Trophoblast cell (in vitro differentiated cells and primary cell): ENCODE data around the gene EPHB2.

Experiments
- DNase-seq, 2 donors: peaks; one replicate each; pipeline ENCODE4 v3.0.0-alpha.2; 2016
- H2AFZ ChIP-seq: 2 replicates; pipeline ENCODE4 v1.6.1; 2013; ENCODE audit warnings: low read length, moderate library complexity, mild to moderate bottlenecking; ENCODE audit not compliant: insufficient read depth, poor library complexity
- H2AK5ac ChIP-seq: 2 replicates; pipeline ENCODE4 v1.6.1; 2013; ENCODE audit warnings: mild to moderate bottlenecking, low read length
- H2BK120ac ChIP-seq: 2 replicates; pipeline ENCODE4 v1.6.1; 2013; ENCODE audit warnings: low read length, mild to moderate bottlenecking, moderate library complexity; ENCODE audit not compliant: insufficient read depth, poor library complexity
- H2BK12ac ChIP-seq: 2 replicates; pipeline ENCODE4 v1.6.1; 2013; ENCODE audit warnings: mild to moderate bottlenecking, low read length, moderate library complexity
- H2BK5ac ChIP-seq: 2 replicates; pipeline ENCODE4 v1.6.1; 2013; ENCODE audit warnings: low read length, low read depth, moderate library complexity, mild to moderate bottlenecking; ENCODE audit not compliant: poor library complexity
- H3K14ac ChIP-seq: 2 replicates; pipeline ENCODE4 v1.6.1; 2013; ENCODE audit warnings: mild to moderate bottlenecking, low read length
- H3K18ac ChIP-seq: 2 replicates; pipeline ENCODE4 v1.6.1; 2013; ENCODE audit warnings: mild to moderate bottlenecking, low read length
- H3K23ac ChIP-seq: 2 replicates; pipeline ENCODE4 v1.6.1; 2013; ENCODE audit warnings: low read length
- H3K27ac ChIP-seq: 2 replicates; pipeline ENCODE4 v1.5.1; 2013; ENCODE audit warnings: low read depth, mild to moderate bottlenecking, inconsistent platforms, low read length, moderate library complexity
- H3K27me3 ChIP-seq: 2 replicates; pipeline ENCODE4 v1.6.1; 2013; ENCODE audit warnings: inconsistent platforms, mild to moderate bottlenecking, low read length, moderate library complexity; ENCODE audit not compliant: insufficient read depth
- H3K36me3 ChIP-seq, 2 experiments: 1 replicate in 1 of 2; 2 replicates in 1 of 2; pipeline ENCODE4 v1.6.1; 2013; ENCODE audit warnings: low read length in 2 of 2, mild to moderate bottlenecking in 2 of 2, moderate library complexity in 1 of 2; ENCODE audit not compliant: insufficient read depth in 2 of 2, control insufficient read depth in 1 of 2
- H3K4ac ChIP-seq: 2 replicates; pipeline ENCODE4 v1.6.1; 2013; ENCODE audit warnings: low read depth, mild to moderate bottlenecking, low read length, moderate library complexity
- H3K4me1 ChIP-seq, 2 experiments: 1 replicate in 1 of 2; 2 replicates in 1 of 2; pipeline ENCODE4 v1.6.1; 2013; ENCODE audit warnings: low read length in 2 of 2, mild to moderate bottlenecking in 2 of 2, moderate library complexity in 1 of 2; ENCODE audit not compliant: insufficient read depth in 2 of 2, control insufficient read depth in 1 of 2
- H3K4me2 ChIP-seq: 2 replicates; pipeline ENCODE4 v1.6.1; 2013; ENCODE audit warnings: inconsistent platforms, mild to moderate bottlenecking, low read length, moderate library complexity
- H3K4me3 ChIP-seq: 2 replicates; pipeline ENCODE4 v1.5.1; 2013; ENCODE audit warnings: mild to moderate bottlenecking, low read depth, low read length, inconsistent platforms
- H3K79me1 ChIP-seq: one replicate; pipeline ENCODE4 v1.6.1; 2013; ENCODE audit warnings: low read length
- H3K79me2 ChIP-seq: 2 replicates; pipeline ENCODE4 v1.6.1; 2013; ENCODE audit warnings: low read length, mild to moderate bottlenecking; ENCODE audit not compliant: control insufficient read depth, insufficient read depth, poor library complexity
- H3K9ac ChIP-seq: 2 replicates; pipeline ENCODE4 v1.6.1; 2013; ENCODE audit warnings: mild to moderate bottlenecking, low read length
- H3K9me3 ChIP-seq: 2 replicates; pipeline ENCODE4 v1.6.1; 2013; ENCODE audit warnings: low read depth, mild to moderate bottlenecking, control low read depth, inconsistent platforms, low read length; ENCODE audit not compliant: insufficient read depth
- H4K12ac ChIP-seq: 2 replicates; pipeline ENCODE4 v1.6.1; 2013; ENCODE audit warnings: low read depth, mild to moderate bottlenecking, low read length, moderate library complexity
- H4K8ac ChIP-seq: 2 replicates; pipeline ENCODE4 v1.6.1; 2013; ENCODE audit warnings: low read depth, mild to moderate bottlenecking, low read length, moderate library complexity
- H4K91ac ChIP-seq: one replicate; pipeline ENCODE4 v1.6.1; 2013; ENCODE audit warnings: low read depth, mild to moderate bottlenecking, low read length, moderate library complexity
- WGBS: extraction: QIAGEN DNeasy Blood & Tissue Kit; methylation state at CpG from one replicate; pipeline ENCODE4 v1.1.7; 2013; ENCODE audit warnings: missing lambda C conversion rate; ENCODE audit not compliant: insufficient read length, insufficient coverage; ENCODE audit errors: extremely low coverage; 5-methylcytosine and 5-hydroxymethylcytosine counted together

The EPHB2 gene

GRCh38 chr1:22798083-22798482, 87.4 kb downstream of the EPHB2 start:
- H3K9ac ChIP-seq = no peak overlapping the region
- no peak overlapping the region for H4K91ac ChIP-seq
- no CpG with 5 or more reads among the region's 3 CpGs for WGBS
- H3K36me3 ChIP-seq = no peaks in the 10 kb centered on the region
- H3K4ac ChIP-seq = no peak overlapping the region
- no peak overlapping the region for H3K18ac ChIP-seq
- H3K9me3 ChIP-seq = peaks cover 5% of the 10 kb centered on the region
- no peak overlapping the region for H4K8ac ChIP-seq
- H3K27me3 ChIP-seq = no peaks in the 10 kb centered on the region
- peaks cover 2% of the 10 kb centered on the region in 2 experiments for H3K4me1 ChIP-seq
- no peak overlapping the region for H3K4me3 ChIP-seq
- H2AK5ac ChIP-seq = no peak overlapping the region
- no peak for DNase-seq
- no peak overlapping the region for H2BK5ac ChIP-seq
- H2AFZ ChIP-seq = no peak overlapping the region
- no peak overlapping the region for H3K23ac ChIP-seq
- H3K14ac ChIP-seq = no peak overlapping the region
- no peak overlapping the region for H2BK12ac ChIP-seq
- H4K12ac ChIP-seq = no peak overlapping the region
- H3K79me2 ChIP-seq = no peaks in the 10 kb centered on the region
- H2BK120ac ChIP-seq = no peak overlapping the region
- H3K79me1 ChIP-seq = no peaks in the 10 kb centered on the region
- no peak overlapping the region for H3K4me2 ChIP-seq
- H3K27ac ChIP-seq = no peak overlapping the region

- peaks cover 4 to 5% of the 10 kb centered on the region in 2 experiments for H3K4me1 ChIP-seq
- H3K9me3 ChIP-seq = peaks cover 6% of the 10 kb centered on the region
- H4K12ac ChIP-seq = no peak overlapping the region
- H4K8ac ChIP-seq = no peak overlapping the region
- H3K27ac ChIP-seq = no peak overlapping the region
- H3K4me2 ChIP-seq = no peak overlapping the region
- H3K4me3 ChIP-seq = no peak overlapping the region
- no peak overlapping the region for H3K4ac ChIP-seq
- H2BK12ac ChIP-seq = no peak overlapping the region
- DNase-seq = no peak
- no peak overlapping the region for H3K18ac ChIP-seq
- H3K27me3 ChIP-seq = no peaks in the 10 kb centered on the region
- WGBS = no CpG with 5 or more reads among the region's 16 CpGs
- no peak overlapping the region for H3K9ac ChIP-seq
- no peak overlapping the region for H2AFZ ChIP-seq
- no peaks in the 10 kb centered on the region for H3K79me2 ChIP-seq
- no peak overlapping the region for H2BK120ac ChIP-seq
- H3K14ac ChIP-seq = no peak overlapping the region
- H3K23ac ChIP-seq = no peak overlapping the region
- no peak overlapping the region for H2AK5ac ChIP-seq
- H3K36me3 ChIP-seq = no peaks in the 10 kb centered on the region
- no peak overlapping the region for H4K91ac ChIP-seq
- H2BK5ac ChIP-seq = no peak overlapping the region
- H3K79me1 ChIP-seq = no peaks in the 10 kb centered on the region
These were observed 89.3 kb downstream of the EPHB2 start for GRCh38 chr1:22799971-22800370.

- no peak overlapping the region for H3K27ac ChIP-seq
- no peak overlapping the region for H3K4ac ChIP-seq
- H2AFZ ChIP-seq = no peak overlapping the region
- H3K9me3 ChIP-seq = peaks cover 6% of the 10 kb centered on the region
- no peak overlapping the region for H3K4me3 ChIP-seq
- no peaks in the 10 kb centered on the region for H3K79me2 ChIP-seq
- H3K9ac ChIP-seq = no peak overlapping the region
- H2BK12ac ChIP-seq = no peak overlapping the region
- H2BK120ac ChIP-seq = no peak overlapping the region
- H4K91ac ChIP-seq = no peak overlapping the region
- no peak overlapping the region for H2BK5ac ChIP-seq
- H3K36me3 ChIP-seq = no peaks in the 10 kb centered on the region
- no peak for DNase-seq
- H4K12ac ChIP-seq = no peak overlapping the region
- H3K14ac ChIP-seq = no peak overlapping the region
- H4K8ac ChIP-seq = no peak overlapping the region
- H3K4me1 ChIP-seq = peaks cover 5 to 8% of the 10 kb centered on the region in 2 experiments
- H3K18ac ChIP-seq = no peak overlapping the region
- H3K79me1 ChIP-seq = no peaks in the 10 kb centered on the region
- no peak overlapping the region for H2AK5ac ChIP-seq
- no CpG with 5 or more reads among the region's 8 CpGs for WGBS
- H3K23ac ChIP-seq = no peak overlapping the region
- no peaks in the 10 kb centered on the region for H3K27me3 ChIP-seq
- H3K4me2 ChIP-seq = no peak overlapping the region
These were observed 90.0 kb downstream of the EPHB2 start for GRCh38 chr1:22800629-22801028.

GRCh38 chr1:22801347-22801746, 90.7 kb downstream of the EPHB2 start:
- Histone ChIP-seq H4K91ac (no peak overlapping the region), H2AFZ (no peak overlapping the region), H2AK5ac (no peak overlapping the region), H2BK5ac (no peak overlapping the region), H3K79me1 (no peaks in the 10 kb centered on the region), H4K12ac (no peak overlapping the region), H3K4me3 (no peak overlapping the region), H2BK12ac (no peak overlapping the region), H3K4me1 (peaks cover 5 to 11% of the 10 kb centered on the region in 2 experiments), H3K14ac (no peak overlapping the region), H3K79me2 (no peaks in the 10 kb centered on the region), H3K36me3 (no peaks in the 10 kb centered on the region), H4K8ac (no peak overlapping the region), H3K9me3 (peaks cover 6% of the 10 kb centered on the region), H3K27me3 (no peaks in the 10 kb centered on the region), H3K27ac (no peak overlapping the region), H3K4ac (no peak overlapping the region), H3K9ac (no peak overlapping the region), H3K4me2 (no peak overlapping the region), H2BK120ac (no peak overlapping the region), H3K18ac (no peak overlapping the region), H3K23ac (no peak overlapping the region)
- no CpG with 5 or more reads among the region's 9 CpGs for WGBS
- no peak for DNase-seq
